GM21737 (cell line): Measurements from ENCODE around the gene SNTG2.

Experiments used
- ATAC-seq: cut with Tn5 transposase; IDR thresholded peaks from one replicate; pipeline ENCODE4 v1.9.1; 2021; ENCODE audit warnings: mild to moderate bottlenecking, moderate library complexity; ENCODE audit not compliant: unreplicated experiment

SNTG2 gene

GRCh38 chr2:926259-926793 is 24.3 kb upstream of the SNTG2 start:
- ATAC-seq = no peak

DNA sequence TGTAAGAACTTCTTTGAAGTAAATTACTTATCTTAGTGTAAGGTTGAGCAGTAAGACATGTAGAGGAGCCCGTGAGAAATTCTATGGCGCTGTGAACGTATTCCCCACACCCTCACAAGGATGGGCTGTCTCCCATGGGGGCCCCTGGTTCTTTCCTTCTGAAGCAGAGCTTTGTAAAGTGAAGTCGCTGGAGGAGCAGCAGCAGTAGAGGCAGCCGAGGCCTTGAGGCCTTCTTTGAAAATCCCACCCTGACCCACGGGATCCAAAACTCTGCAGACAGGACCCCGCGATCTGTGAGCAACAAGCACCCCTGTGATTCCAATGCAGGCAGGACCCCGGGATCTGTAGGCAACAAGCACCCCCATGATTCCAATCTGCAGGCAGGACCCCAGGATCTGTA is 23.8 kb upstream of the SNTG2 start:
- no peak for ATAC-seq

GRCh38 chr2:929011-929735 is 21.5 kb upstream of the SNTG2 start:
- no peak for ATAC-seq

- ATAC-seq = no peak
Observed at GRCh38 chr2:929925-930324, 20.7 kb upstream of the SNTG2 start.

- no peak for ATAC-seq
Observed at GRCh38 chr2:930935-931334, 19.7 kb upstream of the SNTG2 start.

DNA sequence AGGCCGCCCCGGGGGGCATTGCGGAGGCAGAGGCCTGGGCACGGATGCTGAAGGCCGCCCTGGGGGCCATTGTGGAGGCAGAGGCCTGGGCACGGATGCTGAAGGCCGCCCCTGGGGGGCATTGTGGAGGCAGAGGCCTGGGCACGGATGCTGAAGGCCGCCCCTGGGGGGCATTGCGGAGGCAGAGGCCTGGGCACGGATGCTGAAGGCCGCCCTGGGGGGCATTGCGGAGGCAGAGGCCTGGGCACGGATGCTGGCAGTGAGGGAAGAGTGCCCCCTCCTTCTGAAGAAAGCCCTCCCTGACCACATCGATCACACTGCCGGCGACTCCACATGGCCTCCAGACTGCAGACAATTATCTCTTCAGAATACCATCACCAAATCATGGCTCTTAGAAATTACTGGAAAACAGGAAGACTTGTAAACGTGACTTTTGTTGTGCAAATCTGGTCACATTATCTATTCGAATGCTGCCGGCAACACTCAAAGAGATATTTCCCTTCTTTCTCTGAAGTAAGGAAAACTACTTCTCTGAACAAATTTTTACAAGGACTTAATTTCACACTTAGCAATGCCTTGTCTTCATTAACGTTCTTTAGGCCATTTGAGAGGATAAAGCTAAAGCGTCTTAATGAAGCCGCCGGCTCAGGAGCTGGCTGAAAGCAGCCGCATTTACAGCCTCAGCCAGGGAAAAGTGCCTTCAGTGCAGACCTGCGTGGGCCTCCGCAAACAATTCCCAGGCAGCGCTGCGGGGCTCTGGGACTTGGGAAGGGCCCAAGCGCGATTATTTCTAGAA is 18.1 kb upstream of the SNTG2 start:
- ATAC-seq = no peak

DNA sequence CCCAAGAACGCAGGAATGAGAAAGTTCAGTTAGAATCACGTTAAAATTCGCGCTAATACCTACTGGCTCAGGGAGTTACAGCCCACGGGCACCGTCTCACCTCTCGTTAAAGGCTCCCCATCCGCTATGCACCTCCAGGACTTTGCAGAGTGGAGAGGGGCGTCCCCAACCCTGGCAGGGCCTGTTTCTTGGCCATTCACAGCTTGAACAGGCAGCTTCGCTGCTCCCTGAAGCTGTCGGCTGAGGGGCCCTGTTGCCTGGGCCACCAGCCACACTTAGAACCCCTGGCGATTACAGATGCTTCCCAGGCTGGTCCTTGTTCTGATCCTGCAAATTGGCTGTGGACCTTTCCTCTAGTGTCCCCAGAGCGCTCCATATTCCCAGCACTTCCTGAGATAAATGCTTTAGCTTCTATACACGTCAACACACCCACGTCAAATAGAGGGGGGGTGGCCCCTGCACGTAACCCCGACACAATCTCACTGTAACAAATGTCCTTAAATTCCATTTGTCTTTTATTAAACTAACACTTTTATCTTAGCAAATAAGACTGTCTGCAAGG is 16.8 kb upstream of the SNTG2 start:
- no peak for ATAC-seq

DNA sequence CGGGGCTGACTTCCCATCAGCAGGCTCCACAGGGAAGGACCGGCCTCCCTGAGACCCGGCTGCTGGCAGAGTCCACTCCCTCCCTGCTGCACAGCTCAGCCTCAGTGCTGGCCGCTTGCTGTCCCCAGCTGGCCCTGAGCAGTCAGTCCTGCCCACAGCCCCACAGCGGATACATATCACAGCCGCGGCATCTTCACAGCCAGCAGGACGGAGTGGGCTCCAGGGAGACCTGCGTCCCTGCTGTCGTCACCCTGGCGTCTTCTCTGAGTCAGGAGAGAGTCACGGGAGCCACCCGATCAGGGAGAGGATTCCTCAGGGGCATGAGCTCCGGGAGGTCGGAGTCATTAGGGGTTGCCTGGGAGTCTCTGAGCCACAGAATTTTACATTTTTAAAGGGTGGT is 13.1 kb upstream of the SNTG2 start:
- ATAC-seq = no peak

GRCh38 chr2:938181-939005 is 12.3 kb upstream of the SNTG2 start:
- no peak for ATAC-seq

GRCh38 chr2:939936-940601 is 10.6 kb upstream of the SNTG2 start:
- no peak for ATAC-seq

- ATAC-seq = no peak
Observed at GRCh38 chr2:941871-942270, 8.8 kb upstream of the SNTG2 start.

DNA sequence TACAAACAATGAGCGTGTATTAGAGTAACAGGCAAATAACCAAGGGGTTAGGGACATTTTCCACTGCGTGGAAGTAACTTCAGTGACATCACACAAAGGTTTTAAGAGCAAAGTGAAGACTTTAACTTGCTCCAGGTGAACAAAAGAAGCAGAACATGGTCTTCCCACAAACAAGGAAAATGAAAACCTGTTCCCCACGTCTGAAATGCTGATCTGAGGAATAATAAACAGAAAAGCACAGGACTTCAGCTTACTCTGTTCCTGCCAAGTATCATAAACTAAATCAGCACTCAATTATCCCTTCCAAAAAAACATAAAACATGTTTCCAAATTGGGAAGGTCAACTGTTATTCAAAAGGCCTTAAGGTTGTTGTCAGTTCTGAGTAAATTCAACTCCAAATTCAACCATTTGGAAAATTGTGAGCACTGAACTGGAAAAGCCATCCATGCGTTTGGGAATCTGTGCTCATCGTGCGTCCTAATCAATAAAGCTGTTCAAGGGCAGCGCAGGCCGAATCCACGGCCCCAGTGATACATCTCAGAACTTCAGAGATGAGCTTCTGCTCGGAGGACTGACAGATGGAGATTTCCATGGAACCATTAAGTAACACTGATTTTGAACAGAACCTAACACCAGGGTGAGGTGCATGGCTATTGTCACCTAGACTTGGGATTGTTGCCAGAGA is 7.7 kb upstream of the SNTG2 start:
- no peak for ATAC-seq

DNA sequence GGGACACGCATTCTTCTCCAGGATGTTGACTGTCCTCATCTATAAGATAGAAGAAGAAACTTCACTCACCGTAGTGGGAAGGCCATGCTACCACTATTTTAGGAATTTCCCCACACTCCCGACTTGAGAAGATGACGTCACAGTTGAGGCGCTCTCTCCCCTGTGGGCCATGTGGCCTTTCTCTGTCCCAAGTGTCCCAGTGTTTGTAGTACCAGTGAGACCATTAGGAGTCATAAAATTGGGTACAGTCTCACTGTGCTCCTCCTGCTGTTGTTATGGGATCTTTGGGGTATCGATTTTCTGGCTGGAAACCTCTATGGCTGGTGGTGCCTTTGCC is 7.2 kb upstream of the SNTG2 start:
- no peak for ATAC-seq

GRCh38 chr2:943821-944220 is 6.8 kb upstream of the SNTG2 start:
- ATAC-seq = no peak

DNA sequence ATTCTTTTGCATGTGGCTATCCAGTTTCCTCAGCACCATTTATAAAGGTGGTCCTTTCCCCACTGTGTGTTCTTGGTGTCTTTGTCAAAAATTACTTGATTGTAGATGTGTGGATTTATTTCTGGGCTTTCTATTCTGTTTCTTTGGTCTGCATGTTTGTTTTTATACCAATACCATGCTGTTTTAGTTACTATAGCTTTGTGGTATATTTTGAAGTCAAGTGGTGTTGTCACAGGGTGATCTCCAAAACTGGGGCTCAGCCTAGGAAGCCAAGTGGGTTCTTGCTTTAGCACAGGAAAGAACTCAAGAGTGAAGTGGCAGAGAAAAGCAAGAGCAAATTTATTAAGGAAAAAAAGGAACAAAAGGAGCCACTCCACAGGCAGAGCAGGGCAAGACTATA is 6.0 kb upstream of the SNTG2 start:
- ATAC-seq = no peak

DNA sequence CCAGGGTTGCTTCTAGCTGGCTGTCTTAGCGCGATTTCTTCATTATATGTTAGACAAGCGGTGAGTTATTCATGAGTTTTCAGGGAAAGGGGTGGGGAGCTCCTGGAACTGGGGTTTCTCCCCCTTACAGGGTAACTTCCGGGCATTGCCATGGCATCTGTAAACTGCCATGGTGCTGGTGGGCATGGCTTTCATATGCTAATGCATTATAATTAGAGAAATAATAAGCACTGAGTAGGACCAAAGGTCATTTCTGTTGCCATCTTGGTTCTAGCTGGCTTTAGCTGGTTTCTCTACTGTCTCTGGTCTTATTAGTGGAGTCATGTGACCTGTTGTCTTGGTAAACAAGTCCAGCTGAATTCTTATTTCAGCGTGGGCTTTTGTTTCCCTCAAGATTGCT is 5.5 kb upstream of the SNTG2 start:
- no peak for ATAC-seq

- peak; percentile 49 for ATAC-seq
Observed at GRCh38 chr2:946073-946948, 4.3 kb upstream of the SNTG2 start.

DNA sequence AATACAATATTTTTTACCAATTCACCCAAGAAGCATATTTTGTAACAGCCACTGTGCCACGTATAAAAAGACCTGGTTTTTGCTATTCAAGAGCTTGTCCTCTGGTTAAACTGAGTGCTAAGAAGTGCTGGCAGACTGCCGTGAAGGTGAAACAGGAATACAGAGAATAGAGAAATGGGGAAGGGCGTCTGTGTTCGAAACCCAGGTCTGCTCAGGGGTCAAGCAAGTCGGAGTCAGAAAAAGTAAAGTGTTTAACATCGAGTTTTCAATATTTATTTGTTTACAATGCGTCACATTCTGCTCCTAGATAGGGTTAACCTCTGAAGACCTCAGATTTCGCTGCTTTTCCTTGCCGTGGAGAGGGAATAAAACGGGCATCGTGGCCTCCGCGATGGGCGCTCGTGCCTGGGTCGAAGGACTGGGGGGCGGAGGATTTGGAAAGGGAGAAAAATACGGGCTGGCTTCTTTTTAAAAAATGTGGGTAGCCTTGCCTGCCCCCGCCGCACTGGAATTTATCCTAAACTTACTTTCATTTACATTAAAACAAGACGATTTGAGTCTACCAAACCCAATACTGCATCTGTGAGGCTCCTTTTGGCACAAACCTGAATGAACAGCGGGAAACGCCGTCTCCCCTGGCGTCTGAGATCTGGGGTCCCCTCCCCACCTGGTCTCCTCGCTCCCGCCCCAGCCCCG is 1.1 kb upstream of the SNTG2 start:
- no peak for ATAC-seq
